Activated naive CD4-positive, alpha-beta T cell treated with anti-CD3 and anti-CD28 coated beads, Interleukin-2, amount 50 U/mL, for 24 hours (primary cell): Measurements from ENCODE around the gene CDPF1.

ENCODE experiments used
- H3K27ac Mint-ChIP-seq: one replicate; pipeline ENCODE4 v1.8.0; 2021; ENCODE audit warnings: mild to moderate bottlenecking, mixed read lengths
- H3K27me3 Mint-ChIP-seq: one replicate; pipeline ENCODE4 v1.8.0; 2021; ENCODE audit warnings: mixed read lengths
- H3K36me3 Mint-ChIP-seq: one replicate; pipeline ENCODE4 v1.8.0; 2021; ENCODE audit warnings: mixed read lengths
- H3K4me1 Mint-ChIP-seq: one replicate; pipeline ENCODE4 v1.8.0; 2021; ENCODE audit warnings: mixed read lengths
- H3K4me3 Mint-ChIP-seq: one replicate; pipeline ENCODE4 v1.8.0; 2021; ENCODE audit warnings: mild to moderate bottlenecking, mixed read lengths
- H3K9me3 Mint-ChIP-seq: one replicate; pipeline ENCODE4 v1.8.0; 2021; ENCODE audit warnings: mixed read lengths

The CDPF1 gene

DNA sequence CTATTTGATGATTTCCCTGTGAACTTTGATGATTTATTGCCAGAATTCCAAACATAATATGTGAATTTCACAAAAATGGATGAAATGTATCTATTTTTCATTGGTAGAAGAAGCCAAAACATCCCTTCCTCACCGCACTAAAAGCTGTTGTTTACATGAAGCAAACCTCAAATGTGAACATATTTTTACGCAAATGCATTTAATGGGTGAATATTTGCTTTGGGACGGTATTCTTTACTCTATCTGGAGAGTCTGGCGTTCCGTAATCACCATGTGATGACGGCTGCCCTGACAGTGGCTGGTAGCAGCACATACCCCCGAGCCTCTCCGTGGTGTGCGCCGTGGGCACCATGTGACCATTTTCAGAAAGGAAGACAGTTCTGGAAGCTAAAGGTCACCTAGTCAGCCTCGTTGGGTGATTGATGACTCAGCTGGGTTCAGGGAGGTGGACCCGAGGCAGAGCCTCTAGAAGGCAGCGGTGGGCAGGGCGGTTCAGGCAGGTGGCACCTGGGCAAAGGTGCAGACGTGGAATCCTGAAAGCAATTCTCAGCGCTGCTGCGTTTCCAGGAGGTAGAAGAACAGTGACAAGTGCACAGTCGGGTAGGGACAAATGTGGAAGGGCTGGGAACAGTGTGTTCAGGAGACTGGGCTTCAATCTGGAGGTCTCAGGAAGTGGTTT, 54.5 kb downstream of the CDPF1 start:
- Mint-ChIP-seq H3K4me3 (no peak overlapping the region), H3K36me3 (peaks cover 7% of the 10 kb centered on the region), H3K9me3 (no peaks in the 10 kb centered on the region), H3K27me3 (no peaks in the 10 kb centered on the region), H3K27ac (no peak overlapping the region), H3K4me1 (no peaks in the 10 kb centered on the region)
